K562 (cell line): ENCODE measurements around the gene BTBD2. TPM values are rescaled to one million over a fixed set of nuclear protein-coding genes. Genes with fewer than 3 reads are reported as not detected.

ENCODE experiments used
- DDX20 ChIP-seq: fragments of 450-650 bp; IDR thresholded peaks from 2 replicates; pipeline ENCODE4 v1.6.1; 2016; ENCODE audit warnings: missing genetic modification characterization, low read depth, mild to moderate bottlenecking, missing compliant biosample characterization, moderate library complexity
- FOXA3 ChIP-seq, 2 experiments: fragments of 450-650 bp in 1 of 2; sonication (generic) in 1 of 2; formaldehyde crosslinking; IDR thresholded peaks in 1 of 2; conservative IDR thresholded peaks in 1 of 2; 2 replicates each; pipeline versions ENCODE4 v1.4.0 to v1.8.0; 2020 to 2022; ENCODE audit warnings: mild to moderate bottlenecking in 2 of 2, missing genetic modification reagents in 1 of 2
- GTF2A2 ChIP-seq: IDR thresholded peaks from 2 replicates; pipeline ENCODE4 v1.6.1; 2016; ENCODE audit warnings: mild to moderate bottlenecking, missing genetic modification characterization, missing compliant biosample characterization
- HDAC6 ChIP-seq: IDR thresholded peaks from 2 replicates; pipeline ENCODE4 v1.6.1; 2012; ENCODE audit warnings: low read depth, mild to moderate bottlenecking, control low read depth, inconsistent platforms, low read length, moderate library complexity
- HMG20A ChIP-seq: fragments of 450-650 bp; formaldehyde crosslinking; conservative IDR thresholded peaks from 2 replicates; pipeline ENCODE4 v1.4.0; 2020; ENCODE audit warnings: mild to moderate bottlenecking, mixed read lengths
- MCM5 ChIP-seq: fragments of 450-650 bp; IDR thresholded peaks from 2 replicates; pipeline ENCODE4 v1.6.1; 2016; ENCODE audit warnings: low read depth
- NFE2 ChIP-seq: IDR thresholded peaks from 2 replicates; pipeline ENCODE4 v1.6.1; 2014; ENCODE audit warnings: antibody characterized with exemption, low read depth
- PURB ChIP-seq: sonication (generic); formaldehyde crosslinking; IDR thresholded peaks from 2 replicates; pipeline ENCODE4 v1.9.0; 2021; ENCODE audit warnings: low read depth, mild to moderate bottlenecking, missing genetic modification reagents
- RNF2 ChIP-seq: sonication (generic); IDR thresholded peaks from 2 replicates; pipeline ENCODE4 v1.6.1; 2016
- STAT5A ChIP-seq: IDR thresholded peaks from 2 replicates; pipeline ENCODE4 v1.6.1; 2012; ENCODE audit warnings: low read length, inconsistent platforms, borderline replicate concordance
- TBL1XR1 ChIP-seq, 2 experiments: IDR thresholded peaks; 2 replicates each; pipeline ENCODE4 v1.6.1; 2012; ENCODE audit warnings: improper control_type of control experiment in 2 of 2, low read length in 2 of 2, mild to moderate bottlenecking in 1 of 2
- YBX1 ChIP-seq: fragments of 450-650 bp; IDR thresholded peaks from 2 replicates; pipeline ENCODE4 v1.7.1; 2016; ENCODE audit warnings: mild to moderate bottlenecking
- polyA plus RNA-seq, 8 experiments: library from polyadenylated mRNA; depleted of rRNA in 4 of 8; stranded (reverse) in 5 of 8; unstranded in 3 of 8; fragments of >200 nt; fragmentation: Nextera tagmentation in 2 of 8; fragmentation: Illumina TruSeq in 1 of 8; extraction: Ambion mirVana in 2 of 8; extraction: Trizol in 1 of 8; gene quantifications; 2 replicates each; pipeline versions ENCODE4 v1.2.1 to v1.2.3, GENCODE V29; 2011 to 2014; ENCODE audit warnings: inconsistent platforms in 1 of 8, missing spikeins in 1 of 8
- total RNA-seq, 7 experiments: library from RNA; depleted of rRNA in 6 of 7; stranded (reverse); fragments of >200 nt in 6 of 7; fragmentation: Illumina TruSeq in 2 of 7; extraction: Trizol in 2 of 7; gene quantifications; 2 replicates each; pipeline versions ENCODE4 v1.2.1 to v1.2.3, GENCODE V29; 2011 to 2021; ENCODE audit warnings: low replicate concordance in 1 of 7
- TF ChIP-seq, protein P1 (sequence below), 2 experiments: fragments of 450-650 bp; formaldehyde crosslinking in 1 of 2; IDR thresholded peaks; 2 replicates each; pipeline versions ENCODE4 v1.4.0 to v1.6.1; 2014 to 2020; ENCODE audit warnings: mild to moderate bottlenecking in 2 of 2, borderline replicate concordance in 1 of 2, low read depth in 1 of 2
- TF ChIP-seq, protein P2 (sequence below): fragments of 450-650 bp; formaldehyde crosslinking; IDR thresholded peaks from 2 replicates; pipeline ENCODE4 v1.4.0; 2020; ENCODE audit warnings: mild to moderate bottlenecking
- TF ChIP-seq, protein P3 (sequence below): sonication (generic); formaldehyde crosslinking; IDR thresholded peaks from 2 replicates; pipeline ENCODE4 v1.8.0; 2022; ENCODE audit warnings: mild to moderate bottlenecking, missing genetic modification reagents

BTBD2 gene
- total and polyA plus RNA-seq, 9 of the 15 experiments (the other 6 are each of a cell fraction or from before 2014, with no cell fraction given), result 0.10 to 15.6 (median 6.9) TPM

DNA sequence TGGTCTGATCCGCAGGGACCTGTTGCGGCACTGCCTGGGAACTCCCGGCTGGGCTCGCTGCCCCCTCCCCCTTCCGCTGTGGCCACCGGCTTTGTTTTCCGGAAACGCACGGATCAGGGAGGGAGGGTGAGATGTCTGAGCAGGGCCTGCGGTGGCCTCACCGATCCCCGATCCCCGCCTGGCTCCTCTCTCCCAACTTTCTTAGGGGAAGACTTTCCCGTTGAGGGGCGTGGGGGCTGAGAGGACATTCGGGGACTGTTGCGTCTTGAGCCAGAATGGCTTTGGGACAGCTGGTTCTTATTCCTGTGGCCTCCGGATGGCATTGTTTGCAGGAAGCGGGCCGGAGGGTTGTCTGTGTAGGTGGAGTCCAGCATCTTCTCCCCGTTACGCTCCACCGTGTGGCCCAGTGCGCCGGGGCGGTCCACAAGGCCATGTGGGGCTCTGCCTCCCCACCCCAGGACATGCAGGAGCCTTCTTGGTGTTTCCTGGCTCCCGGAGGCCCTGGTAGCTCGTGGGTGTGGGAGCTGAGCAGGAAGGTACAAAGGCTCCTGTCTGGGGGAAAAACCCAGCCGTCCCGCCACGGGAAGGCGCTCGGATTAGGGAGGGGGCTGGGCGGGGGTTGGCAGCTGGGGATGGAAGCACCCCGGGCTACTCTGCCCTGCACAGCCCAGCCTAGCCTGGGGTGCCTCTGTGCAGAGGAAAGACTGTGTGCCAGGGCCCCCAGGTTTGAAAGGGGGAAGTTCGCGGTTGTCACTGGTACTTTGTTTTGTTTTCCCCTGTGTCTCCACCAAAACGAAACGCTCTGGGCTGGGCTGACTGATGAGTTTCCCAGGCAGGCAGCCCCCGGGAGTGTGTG, 73.2 kb downstream of the BTBD2 start (continued):
- TF ChIP-seq, protein P1, sequence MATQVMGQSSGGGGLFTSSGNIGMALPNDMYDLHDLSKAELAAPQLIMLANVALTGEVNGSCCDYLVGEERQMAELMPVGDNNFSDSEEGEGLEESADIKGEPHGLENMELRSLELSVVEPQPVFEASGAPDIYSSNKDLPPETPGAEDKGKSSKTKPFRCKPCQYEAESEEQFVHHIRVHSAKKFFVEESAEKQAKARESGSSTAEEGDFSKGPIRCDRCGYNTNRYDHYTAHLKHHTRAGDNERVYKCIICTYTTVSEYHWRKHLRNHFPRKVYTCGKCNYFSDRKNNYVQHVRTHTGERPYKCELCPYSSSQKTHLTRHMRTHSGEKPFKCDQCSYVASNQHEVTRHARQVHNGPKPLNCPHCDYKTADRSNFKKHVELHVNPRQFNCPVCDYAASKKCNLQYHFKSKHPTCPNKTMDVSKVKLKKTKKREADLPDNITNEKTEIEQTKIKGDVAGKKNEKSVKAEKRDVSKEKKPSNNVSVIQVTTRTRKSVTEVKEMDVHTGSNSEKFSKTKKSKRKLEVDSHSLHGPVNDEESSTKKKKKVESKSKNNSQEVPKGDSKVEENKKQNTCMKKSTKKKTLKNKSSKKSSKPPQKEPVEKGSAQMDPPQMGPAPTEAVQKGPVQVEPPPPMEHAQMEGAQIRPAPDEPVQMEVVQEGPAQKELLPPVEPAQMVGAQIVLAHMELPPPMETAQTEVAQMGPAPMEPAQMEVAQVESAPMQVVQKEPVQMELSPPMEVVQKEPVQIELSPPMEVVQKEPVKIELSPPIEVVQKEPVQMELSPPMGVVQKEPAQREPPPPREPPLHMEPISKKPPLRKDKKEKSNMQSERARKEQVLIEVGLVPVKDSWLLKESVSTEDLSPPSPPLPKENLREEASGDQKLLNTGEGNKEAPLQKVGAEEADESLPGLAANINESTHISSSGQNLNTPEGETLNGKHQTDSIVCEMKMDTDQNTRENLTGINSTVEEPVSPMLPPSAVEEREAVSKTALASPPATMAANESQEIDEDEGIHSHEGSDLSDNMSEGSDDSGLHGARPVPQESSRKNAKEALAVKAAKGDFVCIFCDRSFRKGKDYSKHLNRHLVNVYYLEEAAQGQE (IDR thresholded peaks at IDR 0.05; ENCODE audit: borderline replicate concordance), result no peak
- TF ChIP-seq, protein P1 (CRISPR knock-in tag; IDR thresholded peaks at IDR 0.05; ENCODE audit: low read depth), result no peak
- TF ChIP-seq, protein P2, sequence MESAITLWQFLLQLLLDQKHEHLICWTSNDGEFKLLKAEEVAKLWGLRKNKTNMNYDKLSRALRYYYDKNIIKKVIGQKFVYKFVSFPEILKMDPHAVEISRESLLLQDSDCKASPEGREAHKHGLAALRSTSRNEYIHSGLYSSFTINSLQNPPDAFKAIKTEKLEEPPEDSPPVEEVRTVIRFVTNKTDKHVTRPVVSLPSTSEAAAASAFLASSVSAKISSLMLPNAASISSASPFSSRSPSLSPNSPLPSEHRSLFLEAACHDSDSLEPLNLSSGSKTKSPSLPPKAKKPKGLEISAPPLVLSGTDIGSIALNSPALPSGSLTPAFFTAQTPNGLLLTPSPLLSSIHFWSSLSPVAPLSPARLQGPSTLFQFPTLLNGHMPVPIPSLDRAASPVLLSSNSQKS, result no peak
- TF ChIP-seq GTF2A2 (tag), result no peak
- TF ChIP-seq NFE2, result no peak
- TF ChIP-seq TBL1XR1 (IDR thresholded peaks at IDR 0.05; ENCODE audit: low read length in 2 of 2), result no peak; a peak in 1 of 4 replicates
- TF ChIP-seq, protein P3, sequence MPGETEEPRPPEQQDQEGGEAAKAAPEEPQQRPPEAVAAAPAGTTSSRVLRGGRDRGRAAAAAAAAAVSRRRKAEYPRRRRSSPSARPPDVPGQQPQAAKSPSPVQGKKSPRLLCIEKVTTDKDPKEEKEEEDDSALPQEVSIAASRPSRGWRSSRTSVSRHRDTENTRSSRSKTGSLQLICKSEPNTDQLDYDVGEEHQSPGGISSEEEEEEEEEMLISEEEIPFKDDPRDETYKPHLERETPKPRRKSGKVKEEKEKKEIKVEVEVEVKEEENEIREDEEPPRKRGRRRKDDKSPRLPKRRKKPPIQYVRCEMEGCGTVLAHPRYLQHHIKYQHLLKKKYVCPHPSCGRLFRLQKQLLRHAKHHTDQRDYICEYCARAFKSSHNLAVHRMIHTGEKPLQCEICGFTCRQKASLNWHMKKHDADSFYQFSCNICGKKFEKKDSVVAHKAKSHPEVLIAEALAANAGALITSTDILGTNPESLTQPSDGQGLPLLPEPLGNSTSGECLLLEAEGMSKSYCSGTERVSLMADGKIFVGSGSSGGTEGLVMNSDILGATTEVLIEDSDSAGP (CRISPR knock-in tag), result no peak
- no peak for TF ChIP-seq FOXA3 (CRISPR knock-in tag; conservative IDR thresholded peaks at IDR 0.05 in 1 of 2, IDR thresholded peaks at IDR 0.05 in 1 of 2)
- no peak for TF ChIP-seq PURB
- TF ChIP-seq HMG20A (CRISPR knock-in tag), result no peak
- TF ChIP-seq STAT5A, result no peak
- TF ChIP-seq HDAC6, result no peak
- TF ChIP-seq MCM5, result no peak
- TF ChIP-seq DDX20 (tag), result no peak
- TF ChIP-seq RNF2, result no peak
- TF ChIP-seq YBX1, result no peak
